SJCRH30 (cell line): Measurements from ENCODE around the gene SMIM41. TPM values are rescaled to one million over a fixed set of nuclear protein-coding genes. Genes with fewer than 3 reads are reported as not detected.

Experiments used
- DNase-seq, 2 experiments: peaks; one replicate each; pipeline ENCODE4 v3.0.0-alpha.2; 2015 to 2020
- H3K27ac ChIP-seq: fragments of 250-450 bp; sonication (Bioruptor Pico); 2 replicates; pipeline ENCODE4 v1.5.1; 2020; ENCODE audit warnings: mild to moderate bottlenecking, moderate library complexity
- H3K27me3 ChIP-seq: fragments of 250-450 bp; sonication (Bioruptor Pico); 2 replicates; pipeline ENCODE4 v1.5.1; 2020; ENCODE audit warnings: mild to moderate bottlenecking, moderate library complexity
- H3K36me3 ChIP-seq: fragments of 250-450 bp; sonication (Bioruptor Pico); 2 replicates; pipeline ENCODE4 v1.5.1; 2020; ENCODE audit warnings: mild to moderate bottlenecking, moderate library complexity
- H3K4me1 ChIP-seq: fragments of 250-450 bp; sonication (Bioruptor Pico); 2 replicates; pipeline ENCODE4 v1.5.1; 2020; ENCODE audit warnings: mild to moderate bottlenecking, moderate library complexity
- H3K4me3 ChIP-seq: fragments of 250-450 bp; sonication (Bioruptor Pico); 2 replicates; pipeline ENCODE4 v1.5.1; 2020; ENCODE audit warnings: mild to moderate bottlenecking, moderate library complexity
- H3K9me3 ChIP-seq: fragments of 250-450 bp; sonication (Bioruptor Pico); replicated peaks from 2 replicates; pipeline ENCODE4 v1.5.1; 2020; ENCODE audit warnings: mild to moderate bottlenecking, moderate library complexity
- total RNA-seq: library from RNA; depleted of rRNA; stranded (reverse); fragments of >200 nt; shearing (Covaris generic); gene quantifications from 2 replicates; pipeline ENCODE4 v1.2.3, GENCODE V29; 2014; rRNA removed

Gene SMIM41
- total RNA-seq, 1 experiment from 2014 or later, result not detected

DNA sequence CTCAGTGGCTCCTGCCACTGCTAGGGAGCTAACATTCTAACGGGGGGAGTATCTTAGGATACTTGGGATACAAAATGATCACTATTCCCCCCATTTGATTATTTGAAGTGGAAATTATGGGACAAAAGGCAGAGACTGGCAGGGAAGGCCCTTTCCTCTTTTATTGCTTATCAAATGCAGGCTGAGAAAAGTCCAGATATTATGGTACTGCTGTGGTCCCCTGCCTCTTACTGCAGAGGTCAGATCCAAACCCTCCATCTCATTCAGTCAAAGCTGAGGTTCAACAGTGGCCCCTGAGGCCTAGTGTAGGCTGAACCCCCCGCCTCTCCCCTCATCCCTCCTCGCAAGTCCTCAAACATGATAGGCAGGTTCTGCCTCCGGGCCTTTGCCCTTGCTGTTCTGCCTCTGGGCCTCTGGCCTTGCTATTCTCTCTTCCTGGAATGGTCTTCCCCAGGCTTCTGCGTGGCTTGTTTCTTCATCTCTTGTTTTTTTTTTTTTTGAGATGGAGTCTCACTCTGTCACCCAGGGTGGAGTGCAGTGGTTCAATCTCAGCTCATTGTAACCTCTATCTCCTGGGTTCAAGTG lies 78.2 kb downstream of the SMIM41 start:
- no peak for DNase-seq
- Histone ChIP-seq H3K4me1 (peaks cover 8% of the 10 kb centered on the region), H3K4me3 (no peak overlapping the region), H3K9me3 (no peaks in the 10 kb centered on the region), H3K27ac (no peak overlapping the region), H3K36me3 (no peaks in the 10 kb centered on the region), H3K27me3 (no peaks in the 10 kb centered on the region)

Other genes starting within 250 kb of the SMIM41 start
- gene FIGNL2, start 231.0 kb upstream of the SMIM41 start, total RNA-seq, result 0.02 TPM in 1 of 2 replicates, not detected in the other
- gene ANKRD33, start 191.6 kb upstream of the SMIM41 start, total RNA-seq, result not detected in 2 replicates
- 0.33 and 0.36 TPM in 2 replicates for gene ACVRL1, start 172.2 kb upstream of the SMIM41 start, total RNA-seq
- 19.8 and 22.4 TPM in 2 replicates for gene ACVR1B, start 128.0 kb upstream of the SMIM41 start, total RNA-seq
- 3.3 and 4.5 TPM in 2 replicates for gene TAMALIN, start 72.8 kb upstream of the SMIM41 start, total RNA-seq
- gene NR4A1, start 28.3 kb upstream of the SMIM41 start, total RNA-seq, result 9.2 and 10.0 TPM in 2 replicates
- 48.6 and 52.1 TPM in 2 replicates for gene ATG101, start 9.7 kb upstream of the SMIM41 start, total RNA-seq
- 45.7 and 49.0 TPM in 2 replicates for gene KRT80, start 112.3 kb downstream of the SMIM41 start, total RNA-seq
- 1.5 and 2.8 TPM in 2 replicates for gene KRT7, start 153.5 kb downstream of the SMIM41 start, total RNA-seq
- gene KRT86, start 194.9 kb downstream of the SMIM41 start, total RNA-seq, result 0.25 and 0.30 TPM in 2 replicates
- gene KRT81, start 211.8 kb downstream of the SMIM41 start, total RNA-seq, result 0.06 TPM in 1 of 2 replicates, not detected in the other
- not detected in 2 replicates for gene KRT83, start 241.7 kb downstream of the SMIM41 start, total RNA-seq